MCF 10A (cell line): ENCODE measurements around the gene PCSK7. TPM values are rescaled to one million over a fixed set of nuclear protein-coding genes. Genes with fewer than 3 reads are reported as not detected.
"Not testable (repeated sequence)": the region's sequence is repeated elsewhere in the genome, so short reads cannot be mapped to it uniquely, and the experiment has no call there.

ENCODE experiments used
- BruUV-seq: library from RNA; stranded (reverse); fragments of 400-500 nt; replicated peaks from 2 replicates; lab custom pipeline; 2021; lab: Mats Ljungman, UMichigan
- CTCF ChIA-PET: fragments of 300-600 bp; sonication (Branson Sonifier 250); formaldehyde crosslinking; extraction: SDS; loops from one replicate; lab custom pipeline; 2021; ENCODE audit warnings: antibody characterized with exemption, inconsistent platforms; lab: Yijun Ruan, JAX
- POLR2A ChIA-PET: fragments of 300-600, 350-650 bp; sonication (Branson Sonifier 250); formaldehyde crosslinking; extraction: SDS; loops from one replicate; lab custom pipeline; 2020; ENCODE audit warnings: antibody characterized with exemption, inconsistent platforms; lab: Yijun Ruan, JAX
- DNase-seq: peaks from one replicate; pipeline ENCODE4 v3.0.0-alpha.2; 2018; ENCODE audit not compliant: unreplicated experiment
- H3K27ac Mint-ChIP-seq: one replicate; pipeline ENCODE4 v1.8.0; 2022; ENCODE audit warnings: mild to moderate bottlenecking, low read depth, mixed read lengths; ENCODE audit not compliant: unreplicated experiment
- H3K27me3 Mint-ChIP-seq: one replicate; pipeline ENCODE4 v1.8.0; 2022; ENCODE audit warnings: mixed read lengths; ENCODE audit not compliant: insufficient read depth, unreplicated experiment
- H3K36me3 Mint-ChIP-seq: one replicate; pipeline ENCODE4 v1.8.0; 2022; ENCODE audit warnings: mild to moderate bottlenecking, moderate library complexity, mixed read lengths; ENCODE audit not compliant: insufficient read depth, unreplicated experiment
- H3K4me1 Mint-ChIP-seq: one replicate; pipeline ENCODE4 v1.8.0; 2022; ENCODE audit warnings: mixed read lengths; ENCODE audit not compliant: insufficient read depth, unreplicated experiment
- H3K4me3 Mint-ChIP-seq: one replicate; pipeline ENCODE4 v1.8.0; 2022; ENCODE audit warnings: mild to moderate bottlenecking, moderate library complexity, mixed read lengths; ENCODE audit not compliant: unreplicated experiment
- H3K9me3 Mint-ChIP-seq: one replicate; pipeline ENCODE4 v1.8.0; 2022; ENCODE audit warnings: mixed read lengths; ENCODE audit not compliant: unreplicated experiment
- CTCF ChIP-seq: fragments of 200-600 bp; IDR thresholded peaks from one replicate; pipeline ENCODE4 v1.8.0; 2022; ENCODE audit warnings: antibody characterized with exemption, mild to moderate bottlenecking; ENCODE audit not compliant: unreplicated experiment
- intact Hi-C: fragments of 100-400 bp; cut with micrococcal nuclease; formaldehyde crosslinking; loops from 2 replicates; pipeline ENCODE4 v1.14.1; 2022
- total RNA-seq: library from RNA; stranded (reverse); gene quantifications from 2 replicates; pipeline ENCODE4 v1.2.3, GENCODE V29; 2022

PCSK7 gene
- total RNA-seq, 1 experiment from 2014 or later, result 58.6 TPM

- Mint-ChIP-seq H3K27ac (no peak overlapping the region), H3K4me1 (peaks cover 21% of the 10 kb centered on the region), H3K4me3 (no peak overlapping the region), H3K9me3 (no peaks in the 10 kb centered on the region), H3K36me3 (peaks cover 40% of the 10 kb centered on the region), H3K27me3 (no peaks in the 10 kb centered on the region)
- no TSS peak for BruUV-seq
- ChIA-PET POLR2A (no interaction called here), CTCF (no interaction called here)
- no peak for DNase-seq
- TF ChIP-seq CTCF, result no peak
- intact Hi-C loops, result no loop called here
These were observed 46.5 kb upstream of the PCSK7 start for GRCh38 chr11:117278347-117278746.

GRCh38 chr11:117273550-117274289, 41.8 kb upstream of the PCSK7 start:
- POLR2A ChIA-PET, result interaction anchor here (1.4 kb wide), 1 partner anchor 12 kb away, joined by 5 read pairs; no protein-coding TSS in a partner anchor
- BruUV-seq, result no TSS peak
- Mint-ChIP-seq H3K4me1 (peaks cover 11% of the 10 kb centered on the region), H3K4me3 (no peak overlapping the region), H3K9me3 (no peaks in the 10 kb centered on the region), H3K27ac (no peak overlapping the region), H3K27me3 (no peaks in the 10 kb centered on the region), H3K36me3 (peaks cover 34% of the 10 kb centered on the region)
- CTCF ChIA-PET, result no interaction called here
- intact Hi-C loops, result no loop called here
- DNase-seq, result peak; percentile 79
- TF ChIP-seq CTCF, result no peak

GRCh38 chr11:117272175-117272574, 40.3 kb upstream of the PCSK7 start:
- intact Hi-C loops, H3K9me3 Mint-ChIP-seq: not testable (repeated sequence)

GRCh38 chr11:117271208-117271607, 39.3 kb upstream of the PCSK7 start:
- Mint-ChIP-seq H3K27ac (no peak overlapping the region), H3K36me3 (peaks cover 46% of the 10 kb centered on the region), H3K9me3 (no peaks in the 10 kb centered on the region), H3K27me3 (no peaks in the 10 kb centered on the region), H3K4me3 (no peak overlapping the region), H3K4me1 (peaks cover 11% of the 10 kb centered on the region)
- ChIA-PET POLR2A (interaction anchor here (0.6 kb wide), 1 partner anchor 91 kb away, joined by 3 read pairs; no protein-coding TSS in a partner anchor), CTCF (interaction anchor here (0.6 kb wide), 1 partner anchor 14 kb away, joined by 3 read pairs; no protein-coding TSS in a partner anchor)
- no TSS peak for BruUV-seq
- TF ChIP-seq CTCF, result no peak
- intact Hi-C loops, result no loop called here
- DNase-seq, result no peak

More at GRCh38 chr11:117272175-117272574, 40.3 kb upstream of the PCSK7 start:
- ChIA-PET CTCF (interaction anchor here (0.6 kb wide), 1 partner anchor 15 kb away, joined by 3 read pairs; no protein-coding TSS in a partner anchor), POLR2A (interaction anchor here (0.6 kb wide), 1 partner anchor 92 kb away, joined by 3 read pairs; no protein-coding TSS in a partner anchor)
- not testable (repeated sequence) for H3K27ac Mint-ChIP-seq, H3K27me3 Mint-ChIP-seq, BruUV-seq, DNase-seq, H3K4me3 Mint-ChIP-seq
- peaks cover 36% of the 10 kb centered on the region for H3K36me3 Mint-ChIP-seq
- peaks cover 11% of the 10 kb centered on the region for H3K4me1 Mint-ChIP-seq
